Suppressor macrophage (primary cell): ENCODE data around the gene RNF151.
"Not testable (repeated sequence)": the region's sequence is repeated elsewhere in the genome, so short reads cannot be mapped to it uniquely, and the experiment has no call there.

Experiments used
- DNase-seq, 4 experiments: peaks; one replicate each; pipeline ENCODE4 v3.0.0-alpha.2; 2020 to 2022

The RNF151 gene

DNA sequence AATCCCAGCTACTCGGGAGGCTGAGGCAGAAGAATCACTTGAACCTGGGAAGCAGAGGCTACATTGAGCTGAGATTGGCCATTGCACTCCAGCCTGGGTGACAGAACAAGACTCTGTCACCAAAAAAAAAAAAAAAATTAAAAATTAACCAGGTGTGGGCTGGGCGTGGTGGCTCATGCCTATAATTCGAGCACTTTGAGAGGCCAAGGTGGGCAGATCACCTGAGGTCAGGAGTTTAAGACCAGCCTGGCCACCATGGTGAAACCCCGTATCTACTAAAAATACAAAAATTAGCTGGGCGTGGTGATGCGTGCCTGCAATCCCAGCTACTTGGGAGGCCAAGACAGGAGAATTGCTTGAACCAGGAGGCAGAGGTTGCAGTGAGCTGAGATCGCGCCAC lies 26.8 kb upstream of the RNF151 start:
- not testable (repeated sequence) for DNase-seq

DNA sequence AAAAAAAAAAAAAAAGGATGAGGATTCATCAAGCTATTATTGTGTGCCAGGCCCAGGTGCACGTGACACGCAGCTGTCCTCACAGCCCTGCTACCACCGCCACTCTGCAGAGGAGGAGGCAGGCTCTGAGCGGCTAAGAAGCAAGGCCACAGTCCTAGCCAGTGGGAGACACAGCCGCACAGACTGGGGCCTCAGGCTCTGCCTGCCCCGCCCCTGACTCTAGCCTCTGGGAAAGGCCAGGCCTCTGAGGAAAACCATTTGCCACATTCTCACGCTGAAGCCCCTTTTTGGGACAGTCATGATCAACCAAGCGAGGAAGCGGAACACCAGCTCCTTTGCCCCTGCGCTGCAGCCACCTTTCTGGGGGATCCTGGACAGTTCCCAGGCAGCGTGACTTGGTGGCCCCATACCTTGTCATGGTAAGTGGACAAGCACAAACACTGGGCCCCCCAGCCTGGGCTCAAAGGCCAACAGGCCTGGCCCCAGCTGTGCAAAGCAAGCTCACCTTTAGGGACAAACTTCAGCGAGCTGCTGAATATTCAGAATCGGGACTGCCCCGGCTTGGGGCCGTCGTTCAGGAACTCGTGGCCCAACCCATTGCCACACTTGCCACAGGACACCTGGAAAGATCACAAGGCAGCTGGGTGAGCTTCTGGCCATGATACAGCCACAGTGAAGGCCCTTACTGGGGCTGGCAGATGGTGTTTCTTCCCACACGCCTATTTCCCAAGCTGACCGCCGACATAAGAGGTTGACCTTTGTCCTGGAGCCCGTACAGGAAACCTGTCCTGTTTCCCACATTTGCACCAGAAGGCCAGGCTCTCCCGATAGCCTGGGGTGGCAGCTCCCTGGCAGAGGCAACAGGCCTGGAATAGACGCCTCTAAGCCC lies 26.1 kb upstream of the RNF151 start:
- peak in 1 of 4 experiments; percentile 49 for DNase-seq

DNA sequence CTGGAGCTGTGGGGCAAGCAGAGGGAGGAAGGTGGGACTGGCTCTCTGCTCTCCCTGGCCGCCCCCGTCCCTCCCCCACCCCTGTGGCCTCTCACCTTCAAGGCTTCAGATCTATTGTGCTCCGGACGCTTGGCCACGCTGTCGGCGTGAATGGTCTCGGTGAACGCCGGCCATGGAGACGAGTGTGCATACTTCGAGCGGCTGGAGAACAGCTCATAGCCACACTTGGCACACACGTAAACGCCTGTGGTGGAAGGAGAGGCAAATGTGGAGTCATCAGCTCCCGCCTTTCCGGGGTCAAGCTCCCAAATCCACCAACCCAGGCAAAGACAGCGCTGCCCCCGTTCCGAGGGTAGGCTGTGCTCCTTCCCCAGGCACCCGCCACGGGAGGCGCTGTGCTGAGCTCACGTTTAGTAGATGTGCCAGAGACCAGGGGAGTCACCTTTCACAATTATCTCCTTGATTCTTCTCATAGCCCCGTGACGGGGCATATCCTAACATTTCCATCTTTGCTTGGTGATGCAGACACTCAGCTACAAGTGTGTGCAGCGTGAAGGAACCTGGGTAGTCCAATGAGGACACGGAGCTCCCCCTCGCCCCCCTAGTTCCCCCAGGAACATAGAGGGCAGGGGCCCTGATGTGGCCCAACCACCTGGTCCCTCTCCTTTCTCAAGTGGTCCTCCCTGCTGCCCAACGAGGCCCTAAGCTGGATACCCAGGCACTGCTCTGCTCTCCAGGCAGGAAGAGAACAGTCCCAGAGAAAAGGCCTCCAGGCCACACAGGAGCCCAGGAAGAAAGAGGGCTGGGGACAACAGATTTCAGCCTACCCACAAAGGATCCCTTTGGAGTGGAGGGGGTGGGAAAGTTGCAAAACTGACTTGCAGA lies 25.3 kb upstream of the RNF151 start:
- DNase-seq, result peak in 1 of 4 experiments; percentile 76

DNA sequence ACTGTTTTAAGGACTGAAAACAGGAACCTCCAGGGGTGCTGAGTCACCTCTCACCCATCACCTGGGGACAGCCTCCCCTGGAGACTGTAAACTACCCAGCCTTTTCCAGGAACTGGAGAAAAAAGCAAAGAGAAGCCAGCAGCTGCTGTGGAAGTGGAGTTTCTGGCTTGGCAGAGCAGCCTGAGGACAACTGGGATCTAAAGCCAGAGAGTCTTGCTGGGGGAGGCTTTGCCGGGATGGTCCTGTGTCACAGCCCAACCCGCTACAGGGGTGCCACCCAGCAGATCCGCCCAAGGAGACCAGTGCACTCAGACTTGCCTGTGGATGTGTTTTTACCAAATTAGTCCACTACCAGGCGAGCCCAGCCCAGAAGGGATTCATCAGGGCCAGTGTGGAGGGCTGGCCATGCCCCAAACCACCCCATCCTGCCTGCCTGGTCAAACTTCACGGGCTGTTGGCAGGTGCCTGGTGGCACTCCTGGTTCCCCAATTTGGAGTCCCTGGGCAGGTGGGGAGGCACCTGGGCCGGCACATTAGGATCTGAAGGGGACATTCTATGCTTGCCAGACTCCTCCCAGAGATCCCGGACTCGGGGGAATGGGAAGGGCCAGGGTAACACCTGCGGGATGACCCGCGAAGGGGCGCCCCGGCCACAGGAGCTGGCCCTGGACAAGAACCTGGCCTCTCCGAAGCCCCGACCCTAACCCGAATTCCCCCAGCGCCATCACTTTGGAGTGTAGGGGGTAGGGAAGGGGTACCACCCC lies 24.4 kb upstream of the RNF151 start:
- DNase-seq, result peak in 3 of 4 experiments; percentile 52 to 75 (median 71)

DNA sequence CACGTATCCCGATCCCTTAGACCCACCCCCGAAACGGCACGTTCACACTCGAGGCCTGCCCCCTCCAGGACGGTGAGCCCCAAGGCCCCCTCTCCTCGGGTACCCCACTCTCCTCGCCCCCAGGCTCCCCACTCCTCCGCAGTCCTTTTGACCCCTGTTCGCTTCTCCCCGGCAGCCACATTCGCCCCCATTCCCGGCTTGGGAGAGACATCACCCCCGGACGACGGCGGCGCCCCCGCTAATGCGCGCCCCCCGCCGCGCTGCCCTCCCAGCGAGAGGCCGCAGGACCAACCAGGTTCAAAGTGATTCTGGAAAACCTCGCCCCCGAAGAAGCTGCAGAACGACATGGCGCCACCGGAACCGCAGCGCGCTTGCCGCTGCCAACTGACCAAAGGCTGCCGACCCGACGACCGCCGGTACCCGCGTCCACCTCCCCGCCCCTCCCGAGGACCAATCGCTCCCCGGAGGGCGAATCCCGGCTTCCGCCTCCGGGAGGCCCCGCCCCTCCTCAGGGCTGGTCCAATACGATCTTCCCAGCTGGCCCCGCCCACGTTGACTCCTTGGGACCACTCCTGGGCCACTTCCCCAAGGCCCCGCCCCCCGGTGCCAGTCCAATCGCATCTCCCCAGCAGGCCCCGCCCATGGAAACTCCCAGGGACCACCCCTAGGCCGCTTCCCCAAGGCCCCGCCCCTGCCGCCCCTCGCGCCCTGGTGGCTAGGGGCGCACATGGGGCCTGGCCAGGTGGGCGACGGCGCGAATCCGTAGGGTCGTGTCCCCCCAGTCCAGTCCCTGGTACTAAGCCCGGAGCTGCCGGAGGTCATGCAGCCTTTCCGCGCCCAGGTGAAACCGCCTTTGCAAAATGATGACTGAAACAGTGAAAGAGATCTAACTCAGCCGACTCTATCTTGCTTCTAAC lies 23.6 kb upstream of the RNF151 start, which contains the start of gene MSRB1:
TSS of gene MSRB1 (minus strand) at position 390 of the 917 bp plus-strand sequence. CDS start at position 347, 43 bp downstream.
- peak; percentile 100 for DNase-seq

GRCh38 chr16:1944612-1945199 lies 21.9 kb upstream of the RNF151 start:
- no peak for DNase-seq

DNA sequence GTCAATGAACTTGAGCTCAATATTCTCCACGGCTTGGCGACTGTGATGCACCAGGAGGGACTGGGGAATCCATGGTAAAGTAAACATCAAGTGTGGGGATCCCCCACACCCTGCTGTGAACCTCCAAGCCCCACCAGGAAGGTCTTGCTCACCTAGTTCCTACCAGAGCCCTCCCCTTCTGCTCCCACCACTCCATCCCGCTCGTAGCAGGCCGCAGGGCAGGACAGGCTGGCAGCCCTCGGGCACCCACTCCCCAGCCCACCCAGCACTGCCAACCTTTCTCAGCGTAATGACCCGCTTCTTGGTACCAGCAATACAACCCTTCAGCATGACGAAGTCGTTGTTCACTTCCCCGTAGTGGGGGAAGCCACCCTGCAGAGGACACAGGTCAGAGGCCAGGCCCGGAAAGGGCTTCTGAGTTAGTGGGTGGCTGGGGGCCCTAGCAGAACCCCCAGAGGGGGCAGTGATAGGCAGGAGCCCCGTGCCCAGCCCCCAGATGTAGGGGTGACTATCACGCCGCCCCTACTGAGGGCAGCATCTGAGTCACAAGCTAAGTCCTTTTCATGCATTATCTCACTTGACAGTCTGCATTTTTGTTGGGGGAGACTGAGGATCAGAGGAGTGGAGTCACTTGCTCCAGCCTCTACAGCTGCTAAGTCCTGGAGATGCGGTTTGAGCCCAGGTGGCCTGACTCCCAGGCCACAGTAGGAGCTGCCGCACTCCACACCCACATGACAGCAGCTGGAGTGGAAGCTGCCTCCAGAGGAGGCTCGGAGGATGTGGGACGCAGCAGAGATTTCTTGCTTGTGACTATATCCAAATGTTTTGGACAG lies 20.9 kb upstream of the RNF151 start:
- DNase-seq, result no peak

DNA sequence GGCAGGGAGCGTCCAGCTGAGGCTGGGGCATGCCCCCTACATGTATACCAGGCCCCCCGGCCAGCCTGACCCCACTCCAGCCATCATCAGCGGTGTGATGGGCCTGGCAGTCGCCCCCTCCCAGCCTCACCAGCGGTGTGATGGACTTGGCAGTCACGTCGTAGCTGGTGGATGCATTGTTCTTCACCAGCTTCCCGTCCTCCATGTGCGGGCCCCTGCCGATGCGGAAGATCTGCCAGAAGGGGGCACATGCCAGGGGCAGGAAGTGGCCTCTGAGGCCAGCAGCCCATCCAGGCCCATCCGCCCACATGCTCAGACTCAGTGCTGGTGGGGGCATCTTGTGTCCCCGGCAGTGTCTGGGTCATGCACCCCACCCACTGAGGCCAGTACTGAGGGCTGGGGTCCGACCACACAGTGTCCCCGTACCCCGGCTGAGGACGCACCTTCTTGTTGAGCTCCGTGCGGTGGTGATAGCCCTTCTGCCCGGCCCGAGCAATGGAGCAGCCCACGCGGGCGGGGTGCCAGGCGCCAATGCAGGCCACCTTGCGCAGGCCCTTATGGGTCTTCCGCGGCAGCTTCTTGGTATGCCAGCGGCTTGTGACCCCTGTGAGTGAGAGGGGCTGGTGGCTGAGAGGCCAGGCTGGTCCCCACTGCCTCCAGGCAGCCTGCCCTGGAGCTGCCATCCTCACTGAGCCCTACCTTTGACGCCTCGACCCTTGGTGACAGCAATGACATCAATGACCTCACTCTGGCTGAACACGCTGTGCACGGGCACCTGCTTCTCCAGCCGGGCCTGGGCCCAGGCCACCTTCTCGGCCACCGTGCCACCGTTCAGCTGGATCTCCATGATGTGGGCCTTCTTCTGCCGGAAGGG lies 19.9 kb upstream of the RNF151 start:
- peak in 1 of 4 experiments; percentile 2 for DNase-seq

DNA sequence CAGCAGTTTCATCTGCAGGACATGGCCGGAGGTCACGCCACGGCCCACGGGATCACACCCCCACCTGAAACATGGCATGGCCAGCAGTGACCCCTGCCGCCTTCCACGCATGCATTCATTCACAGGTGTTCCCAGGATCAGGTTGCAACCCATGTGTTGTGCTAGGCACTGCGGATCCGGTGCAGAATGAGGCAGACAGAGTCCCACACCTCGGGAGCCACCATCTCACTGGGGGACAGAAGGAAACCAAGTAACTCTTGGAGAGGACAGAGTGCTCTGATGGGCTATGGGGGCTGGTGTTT lies 19.3 kb upstream of the RNF151 start:
- DNase-seq, result no peak

- DNase-seq, result no peak
These were observed 17.1 kb upstream of the RNF151 start for GRCh38 chr16:1949507-1949906.

DNA sequence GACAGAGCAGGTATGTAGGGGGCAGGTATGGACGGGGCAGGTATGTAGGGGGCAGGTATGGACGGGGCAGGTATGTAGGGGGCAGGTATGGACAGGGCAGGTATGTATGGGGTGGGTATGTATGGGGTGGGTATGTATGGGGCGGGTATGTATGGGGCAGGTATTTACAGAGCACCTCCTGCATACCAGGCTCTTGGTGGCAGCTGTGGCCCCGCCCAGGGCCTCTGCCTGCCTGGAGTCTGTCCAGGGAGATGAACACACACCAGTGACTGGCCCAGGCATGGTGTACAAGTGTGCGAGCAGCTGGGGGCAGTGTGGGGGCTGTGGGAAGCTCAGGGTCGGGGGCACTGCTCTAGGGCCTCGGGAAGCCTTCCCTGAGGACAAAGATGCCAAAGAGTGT lies 16.6 kb upstream of the RNF151 start:
- no peak for DNase-seq

- no peak for DNase-seq
These were observed 16.1 kb upstream of the RNF151 start for GRCh38 chr16:1950559-1950958.

DNA sequence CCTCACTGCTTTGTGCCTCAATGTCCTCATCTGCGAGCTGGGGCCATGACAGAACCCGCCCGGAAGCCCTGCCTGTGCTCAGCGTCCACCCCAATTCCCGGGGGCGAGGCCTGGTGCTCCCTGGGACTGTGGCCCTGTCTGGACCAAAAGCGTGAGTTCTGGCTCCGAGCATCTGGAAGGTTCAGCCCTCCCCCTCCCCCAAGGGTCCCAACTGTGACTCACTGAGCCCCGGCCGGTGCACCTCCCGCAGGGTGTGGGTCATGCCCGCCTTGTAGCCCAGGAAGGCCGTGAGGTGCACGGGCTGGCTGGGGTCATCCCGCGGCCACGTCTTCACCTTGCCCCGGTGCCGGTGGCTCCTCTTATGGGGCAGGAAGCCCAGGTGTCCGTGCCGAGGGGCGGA lies 12.9 kb upstream of the RNF151 start:
- DNase-seq, result no peak

- DNase-seq, result not testable (repeated sequence)
These were observed 9.1 kb upstream of the RNF151 start for GRCh38 chr16:1957434-1958142.

DNA sequence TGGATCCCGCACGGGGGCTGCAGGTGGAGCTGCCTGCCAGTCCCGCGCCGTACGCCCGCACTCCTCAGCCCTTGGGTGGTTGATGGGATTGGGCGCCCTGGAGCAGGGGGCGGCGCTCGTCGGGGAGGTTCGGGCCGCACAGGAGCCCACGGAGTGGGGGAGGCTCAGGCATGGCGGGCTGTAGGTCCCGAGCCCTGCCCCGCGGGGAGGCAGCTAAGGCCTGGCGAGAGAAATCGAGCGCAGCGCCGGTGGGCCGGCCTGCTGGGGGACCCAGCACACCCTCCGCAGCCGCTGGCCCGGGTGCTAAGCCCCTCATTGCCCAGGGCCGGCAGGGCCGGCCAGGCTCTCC lies 8.5 kb upstream of the RNF151 start:
- DNase-seq, result not testable (repeated sequence)

DNA sequence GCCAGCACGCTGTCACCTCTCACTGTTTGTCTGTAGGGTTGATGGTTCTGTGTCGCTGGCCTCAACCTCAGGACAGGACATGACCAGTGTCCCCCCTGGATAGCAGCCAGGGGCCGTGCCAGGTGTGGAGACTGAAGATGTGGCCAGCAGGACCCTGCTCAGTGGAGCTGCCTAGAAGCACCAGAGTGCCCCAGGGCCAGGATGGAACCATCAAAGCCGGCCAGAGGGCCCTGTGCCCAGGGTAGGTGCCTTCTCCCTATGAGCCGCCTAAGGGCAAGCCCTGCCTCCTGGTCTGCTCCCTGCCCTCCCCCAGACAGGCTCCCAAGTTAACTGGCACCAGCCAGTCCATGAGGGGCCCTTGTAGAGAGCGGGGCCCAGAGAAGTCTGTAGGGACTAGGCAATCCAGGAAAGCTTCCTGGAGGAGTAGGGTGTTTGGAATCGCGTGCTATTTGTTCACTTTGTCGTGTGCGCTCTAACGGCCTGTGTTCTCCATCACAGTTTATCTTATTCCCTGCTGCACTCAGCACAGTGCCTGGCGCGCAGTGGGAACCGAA lies 7.9 kb upstream of the RNF151 start:
- DNase-seq, result no peak

GRCh38 chr16:1959269-1960039 lies 7.2 kb upstream of the RNF151 start, which contains the start of gene NDUFB10:
Gene NDUFB10, plus strand, starts transcription at chr16:1959538. Its CDS starts 87 bp downstream, at chr16:1959625.
- DNase-seq, result peak; percentile 95 to 99 (median 96)
